GM12878 (cell line): Measurements from ENCODE around the gene SPHK2. TPM values are rescaled to one million over a fixed set of nuclear protein-coding genes. Genes with fewer than 3 reads are reported as not detected.

Experiments used
- ATAC-seq: fragments of 200-7000 bp; cut with Tn5 transposase; 3 replicates; pipeline ENCODE4 v1.9.1; 2020; ENCODE audit warnings: mild to moderate bottlenecking, moderate library complexity
- BruUV-seq: library from RNA; stranded (reverse); fragments of 400-500 nt; replicated peaks from 2 replicates; lab custom pipeline; 2021; lab: Mats Ljungman, UMichigan
- CTCF ChIA-PET: fragments of 300-600 bp; sonication (Branson Sonifier 250); formaldehyde crosslinking; extraction: SDS; loops from one replicate; lab custom pipeline; 2021; ENCODE audit warnings: inconsistent platforms; lab: Yijun Ruan, JAX
- POLR2A ChIA-PET: fragments of 350-600 bp; formaldehyde crosslinking; extraction: SDS; loops from one replicate; lab custom pipeline; 2021; ENCODE audit warnings: inconsistent platforms; lab: Charles Lee
- RAD21 ChIA-PET: fragments of 300-600 bp; sonication (Branson Sonifier 250); formaldehyde crosslinking; loops from one replicate; lab custom pipeline; 2023; ENCODE audit warnings: antibody characterized with exemption; ENCODE audit not compliant: unreplicated experiment; lab: Charles Lee
- SMC1A ChIA-PET: fragments of 300-600 bp; sonication (Branson Sonifier 250); formaldehyde crosslinking; loops from one replicate; lab custom pipeline; 2023; ENCODE audit not compliant: unreplicated experiment, uncharacterized antibody; lab: Charles Lee
- DNase-seq: peaks from one replicate; pipeline ENCODE4 v3.0.0-alpha.2; 2011; ENCODE audit warnings: low read depth, low spot score
- FAIRE-seq: peaks from 3 replicates; lab custom pipeline; 2011; peaks lifted over from hg19 to GRCh38; lab: Jason Lieb, UNC
- H2AFZ ChIP-seq: 2 replicates; pipeline ENCODE4 v1.6.0; 2011; ENCODE audit warnings: low read depth, low read length, control low read depth; ENCODE audit not compliant: control insufficient read depth
- H3K27ac ChIP-seq: 2 replicates; pipeline ENCODE4 v1.5.1; 2011; ENCODE audit warnings: control low read depth; ENCODE audit not compliant: control insufficient read depth, insufficient read depth
- H3K27me3 ChIP-seq, 2 experiments: replicated peaks in 1 of 2; 2 replicates each; pipeline versions ENCODE4 v1.6.0 to v1.6.1; 2011; ENCODE audit warnings: low read length in 1 of 2; ENCODE audit not compliant: control insufficient read depth in 2 of 2, insufficient read depth in 2 of 2
- H3K36me3 ChIP-seq, 2 experiments: 2 replicates each; pipeline ENCODE4 v1.5.1; 2011; ENCODE audit warnings: low read length in 1 of 2; ENCODE audit not compliant: control insufficient read depth in 2 of 2, insufficient read depth in 2 of 2
- H3K4me1 ChIP-seq: 2 replicates; pipeline ENCODE4 v1.6.1; 2011; ENCODE audit warnings: mild to moderate bottlenecking, low read length, moderate library complexity, mixed read lengths; ENCODE audit not compliant: control insufficient read depth, insufficient read depth
- H3K4me2 ChIP-seq: 2 replicates; pipeline ENCODE4 v1.6.0; 2011; ENCODE audit warnings: control low read depth; ENCODE audit not compliant: control insufficient read depth, insufficient read depth
- H3K4me3 ChIP-seq: fragments of 200-600 bp; sonication (generic); 2 replicates; pipeline ENCODE4 v1.5.1; 2016
- H3K79me2 ChIP-seq: 2 replicates; pipeline ENCODE4 v1.6.0; 2011; ENCODE audit warnings: low read length; ENCODE audit not compliant: control insufficient read depth, insufficient read depth
- H3K9ac ChIP-seq: 2 replicates; pipeline ENCODE4 v1.8.0; 2011; ENCODE audit warnings: low read length, control low read depth, mixed read lengths; ENCODE audit not compliant: control insufficient read depth, insufficient read depth
- H3K9me3 ChIP-seq: replicated peaks from 3 replicates; pipeline ENCODE4 v1.5.1; 2011; ENCODE audit warnings: mild to moderate bottlenecking, low read length; ENCODE audit not compliant: control insufficient read depth, insufficient read depth
- H4K20me1 ChIP-seq: 2 replicates; pipeline ENCODE4 v1.6.0; 2011; ENCODE audit not compliant: control insufficient read depth, insufficient read depth
- JUNB ChIP-seq: IDR thresholded peaks from 2 replicates; pipeline ENCODE4 v1.6.1; 2016; ENCODE audit warnings: antibody characterized with exemption, mild to moderate bottlenecking
- KAT2A ChIP-seq: conservative IDR thresholded peaks from 2 replicates; pipeline ENCODE4 v1.6.1; 2011; ENCODE audit warnings: low read depth, low read length; ENCODE audit not compliant: control insufficient read depth
- RAD21 ChIP-seq: IDR thresholded peaks from 2 replicates; pipeline ENCODE4 v1.6.1; 2011; ENCODE audit warnings: mild to moderate bottlenecking, low read depth, low read length, moderate library complexity; ENCODE audit not compliant: insufficient read depth
- RCOR1 ChIP-seq: conservative IDR thresholded peaks from 2 replicates; pipeline ENCODE4 v1.6.1; 2012; ENCODE audit warnings: low read depth, low read length, improper control_type of control experiment
- SIN3A ChIP-seq: IDR thresholded peaks from 2 replicates; pipeline ENCODE4 v1.6.1; 2012; ENCODE audit warnings: low read depth, low read length, improper control_type of control experiment
- SMAD1 ChIP-seq: fragments of 450-650 bp; IDR thresholded peaks from 2 replicates; pipeline ENCODE4 v1.6.1; 2018; ENCODE audit warnings: mild to moderate bottlenecking, low read depth; ENCODE audit not compliant: partially characterized antibody
- SMARCA5 ChIP-seq: fragments of 450-650 bp; IDR thresholded peaks from 2 replicates; pipeline ENCODE4 v1.6.1; 2017; ENCODE audit warnings: mild to moderate bottlenecking
- SP1 ChIP-seq: IDR thresholded peaks from one replicate; pipeline ENCODE4 v1.6.1; 2011; ENCODE audit warnings: low read depth, low read length
- SREBF1 ChIP-seq: IDR thresholded peaks from 2 replicates; pipeline ENCODE4 v1.6.1; 2012; ENCODE audit warnings: mild to moderate bottlenecking, low read length
- SUPT20H ChIP-seq: IDR thresholded peaks from 2 replicates; pipeline ENCODE4 v1.6.1; 2011; ENCODE audit warnings: low read depth, mild to moderate bottlenecking, low read length, moderate library complexity, borderline replicate concordance; ENCODE audit not compliant: control insufficient read depth
- TBL1XR1 ChIP-seq: IDR thresholded peaks from 2 replicates; pipeline ENCODE4 v1.6.1; 2012; ENCODE audit warnings: low read depth, low read length, improper control_type of control experiment
- WGBS: methylation state at CpG from one replicate; pipeline ENCODE4 v1.1.6; 2016; ENCODE audit warnings: low lambda C conversion rate; ENCODE audit not compliant: insufficient replicate concordance, insufficient coverage; ENCODE audit errors: missing lambda C conversion rate; 5-methylcytosine and 5-hydroxymethylcytosine counted together
- in situ Hi-C: fragments of 300-500 bp; cut with MboI; formaldehyde crosslinking; loops from 9 replicates; pipeline ENCODE4 v1.14.3; 2018; ENCODE audit warnings: mixed read lengths
- intact Hi-C: fragments of 100-400 bp; cut with micrococcal nuclease; formaldehyde crosslinking; loops from one replicate; pipeline ENCODE4 v1.14.2; 2022; ENCODE audit not compliant: unreplicated experiment
- polyA plus RNA-seq, 11 experiments: library from polyadenylated mRNA; depleted of rRNA in 4 of 11; unstranded in 6 of 11; stranded (reverse) in 5 of 11; fragments of >200 nt; fragmentation: Nextera tagmentation in 4 of 11; fragmentation: Illumina TruSeq in 1 of 11; extraction: Ambion mirVana in 4 of 11; extraction: Trizol in 1 of 11; gene quantifications; 1 replicate in 1 of 11; 2 replicates in 10 of 11; pipeline versions ENCODE4 v1.2.1 to v1.2.3, GENCODE V29; 2011 to 2016; ENCODE audit warnings: inconsistent platforms in 2 of 11, missing spikeins in 2 of 11, low read depth in 1 of 11
- total RNA-seq, 4 experiments: library from RNA; depleted of rRNA in 3 of 4; stranded (reverse); fragments of >200 nt in 3 of 4; fragmentation: Illumina TruSeq in 1 of 4; extraction: Trizol in 1 of 4; gene quantifications; 2 replicates each; pipeline versions ENCODE4 v1.2.1 to v1.2.3, GENCODE V29; 2013 to 2021
- TF ChIP-seq, protein P1 (sequence below): fragments of 450-650 bp; IDR thresholded peaks from 2 replicates; pipeline ENCODE4 v1.6.1; 2017; ENCODE audit warnings: mild to moderate bottlenecking, low read depth, inconsistent platforms; ENCODE audit not compliant: poor library complexity, severe bottlenecking
- TF ChIP-seq, protein P2 (sequence below): fragments of 450-650 bp; IDR thresholded peaks from 2 replicates; pipeline ENCODE4 v1.6.1; 2017; ENCODE audit warnings: borderline replicate concordance
- TF ChIP-seq, protein P3 (sequence below): fragments of 450-650 bp; IDR thresholded peaks from 2 replicates; pipeline ENCODE4 v1.6.1; 2016; ENCODE audit warnings: mild to moderate bottlenecking, moderate library complexity, borderline replicate concordance

The SPHK2 gene
- total and polyA plus RNA-seq, 10 of the 15 experiments (the other 5 are each of a cell fraction or from before 2014, with no cell fraction given) = 0.37 to 40.5 (median 11.2) TPM

DNA sequence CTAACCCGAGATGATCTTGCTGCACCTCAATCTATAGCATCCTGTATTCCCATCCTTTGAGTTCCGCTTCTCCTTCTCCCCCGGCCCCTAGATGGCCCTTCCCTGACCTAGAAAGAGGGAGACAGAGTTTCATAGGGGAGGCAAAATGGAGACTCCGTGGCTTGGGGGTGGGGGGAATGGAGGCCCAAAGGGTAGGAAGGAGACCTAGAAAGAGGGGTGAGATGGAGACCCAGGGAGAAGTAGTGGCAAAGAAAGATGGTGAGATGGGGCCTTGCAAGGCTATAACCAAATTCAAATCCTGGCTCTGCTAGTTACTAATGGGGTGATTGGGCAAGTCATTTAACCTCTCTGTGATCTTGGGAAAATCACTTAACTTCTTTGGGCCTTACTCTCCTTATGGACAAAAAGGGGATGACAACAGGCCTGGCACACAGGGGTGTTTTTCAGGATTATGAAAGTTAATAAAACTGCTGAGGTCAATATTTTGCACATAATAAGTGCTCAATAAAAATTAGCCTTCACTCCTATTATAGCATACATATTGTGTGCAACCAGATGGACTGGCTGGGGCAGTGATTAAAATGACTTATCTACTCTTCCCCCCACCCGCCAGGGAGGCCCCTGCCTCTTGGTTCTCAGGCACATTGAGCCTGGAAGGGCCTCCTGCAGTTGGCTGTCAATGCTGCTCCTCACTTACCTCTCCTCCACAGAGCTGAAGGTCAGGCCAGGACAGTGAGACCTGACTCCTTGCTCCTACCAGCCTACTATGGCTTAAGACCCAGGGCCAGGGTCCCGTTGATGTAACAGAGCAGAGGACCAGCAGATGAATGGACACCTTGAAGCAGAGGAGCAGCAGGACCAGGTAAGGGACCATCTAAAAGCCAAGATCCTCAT is 633 bp downstream of the SPHK2 start:
- in situ Hi-C loops (no loop called here), intact Hi-C loops (no loop called here)
- peak overlapping the region; percentile 99 for H3K4me3 ChIP-seq
- SMC1A ChIA-PET = interaction anchor here (0.7 to 2.7 kb wide), 3 partner anchors 14 to 112 kb away, joined by 3 to 15 read pairs (median 4); no protein-coding TSS in a partner anchor
- BruUV-seq = TSS peak; percentile 84
- H2AFZ ChIP-seq = peak overlapping the region; percentile 82
- H4K20me1 ChIP-seq = peaks cover 12% of the 10 kb centered on the region
- H3K4me2 ChIP-seq = peak overlapping the region; percentile 78
- H3K27ac ChIP-seq = peak overlapping the region; percentile 95
- peaks cover 62% of the 10 kb centered on the region for H3K79me2 ChIP-seq
- H3K9me3 ChIP-seq = no peaks in the 10 kb centered on the region
- H3K36me3 ChIP-seq = peaks cover 21 to 26% of the 10 kb centered on the region in 2 experiments
- RAD21 ChIA-PET = interaction anchor here (0.6 to 1.6 kb wide), 9 partner anchors 8 to 164 kb away, joined by 3 to 15 read pairs (median 5); no protein-coding TSS in a partner anchor
- FAIRE-seq (no peak), ATAC-seq (no peak), DNase-seq (no peak)
- POLR2A ChIA-PET = interaction anchor here (0.6 to 6.6 kb wide), 14 partner anchors 11 to 974 kb away, joined by 3 to 62 read pairs (median 4); partner anchors contain the start of genes CA11, EMP3, GYS1 and RUVBL2
- WGBS = 22% methylated on average over 6 of the region's 6 CpGs
- peak overlapping the region; percentile 99 for H3K9ac ChIP-seq
- no peaks in the 10 kb centered on the region for H3K27me3 ChIP-seq
- peaks cover 25% of the 10 kb centered on the region for H3K4me1 ChIP-seq
- CTCF ChIA-PET = interaction anchor here (0.6 to 1.3 kb wide), 6 partner anchors 13 to 352 kb away, joined by 3 to 6 read pairs (median 3); partner anchors contain the start of gene CA11
- no peak for TF ChIP-seq SUPT20H
- TF ChIP-seq TBL1XR1 = no peak
- TF ChIP-seq, protein P1, sequence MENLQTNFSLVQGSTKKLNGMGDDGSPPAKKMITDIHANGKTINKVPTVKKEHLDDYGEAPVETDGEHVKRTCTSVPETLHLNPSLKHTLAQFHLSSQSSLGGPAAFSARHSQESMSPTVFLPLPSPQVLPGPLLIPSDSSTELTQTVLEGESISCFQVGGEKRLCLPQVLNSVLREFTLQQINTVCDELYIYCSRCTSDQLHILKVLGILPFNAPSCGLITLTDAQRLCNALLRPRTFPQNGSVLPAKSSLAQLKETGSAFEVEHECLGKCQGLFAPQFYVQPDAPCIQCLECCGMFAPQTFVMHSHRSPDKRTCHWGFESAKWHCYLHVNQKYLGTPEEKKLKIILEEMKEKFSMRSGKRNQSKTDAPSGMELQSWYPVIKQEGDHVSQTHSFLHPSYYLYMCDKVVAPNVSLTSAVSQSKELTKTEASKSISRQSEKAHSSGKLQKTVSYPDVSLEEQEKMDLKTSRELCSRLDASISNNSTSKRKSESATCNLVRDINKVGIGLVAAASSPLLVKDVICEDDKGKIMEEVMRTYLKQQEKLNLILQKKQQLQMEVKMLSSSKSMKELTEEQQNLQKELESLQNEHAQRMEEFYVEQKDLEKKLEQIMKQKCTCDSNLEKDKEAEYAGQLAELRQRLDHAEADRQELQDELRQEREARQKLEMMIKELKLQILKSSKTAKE = no peak
- TF ChIP-seq JUNB = no peak
- TF ChIP-seq RAD21 = no peak
- TF ChIP-seq SP1 = no peak
- TF ChIP-seq, protein P2, sequence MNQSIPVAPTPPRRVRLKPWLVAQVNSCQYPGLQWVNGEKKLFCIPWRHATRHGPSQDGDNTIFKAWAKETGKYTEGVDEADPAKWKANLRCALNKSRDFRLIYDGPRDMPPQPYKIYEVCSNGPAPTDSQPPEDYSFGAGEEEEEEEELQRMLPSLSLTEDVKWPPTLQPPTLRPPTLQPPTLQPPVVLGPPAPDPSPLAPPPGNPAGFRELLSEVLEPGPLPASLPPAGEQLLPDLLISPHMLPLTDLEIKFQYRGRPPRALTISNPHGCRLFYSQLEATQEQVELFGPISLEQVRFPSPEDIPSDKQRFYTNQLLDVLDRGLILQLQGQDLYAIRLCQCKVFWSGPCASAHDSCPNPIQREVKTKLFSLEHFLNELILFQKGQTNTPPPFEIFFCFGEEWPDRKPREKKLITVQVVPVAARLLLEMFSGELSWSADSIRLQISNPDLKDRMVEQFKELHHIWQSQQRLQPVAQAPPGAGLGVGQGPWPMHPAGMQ = no peak
- TF ChIP-seq, protein P3, sequence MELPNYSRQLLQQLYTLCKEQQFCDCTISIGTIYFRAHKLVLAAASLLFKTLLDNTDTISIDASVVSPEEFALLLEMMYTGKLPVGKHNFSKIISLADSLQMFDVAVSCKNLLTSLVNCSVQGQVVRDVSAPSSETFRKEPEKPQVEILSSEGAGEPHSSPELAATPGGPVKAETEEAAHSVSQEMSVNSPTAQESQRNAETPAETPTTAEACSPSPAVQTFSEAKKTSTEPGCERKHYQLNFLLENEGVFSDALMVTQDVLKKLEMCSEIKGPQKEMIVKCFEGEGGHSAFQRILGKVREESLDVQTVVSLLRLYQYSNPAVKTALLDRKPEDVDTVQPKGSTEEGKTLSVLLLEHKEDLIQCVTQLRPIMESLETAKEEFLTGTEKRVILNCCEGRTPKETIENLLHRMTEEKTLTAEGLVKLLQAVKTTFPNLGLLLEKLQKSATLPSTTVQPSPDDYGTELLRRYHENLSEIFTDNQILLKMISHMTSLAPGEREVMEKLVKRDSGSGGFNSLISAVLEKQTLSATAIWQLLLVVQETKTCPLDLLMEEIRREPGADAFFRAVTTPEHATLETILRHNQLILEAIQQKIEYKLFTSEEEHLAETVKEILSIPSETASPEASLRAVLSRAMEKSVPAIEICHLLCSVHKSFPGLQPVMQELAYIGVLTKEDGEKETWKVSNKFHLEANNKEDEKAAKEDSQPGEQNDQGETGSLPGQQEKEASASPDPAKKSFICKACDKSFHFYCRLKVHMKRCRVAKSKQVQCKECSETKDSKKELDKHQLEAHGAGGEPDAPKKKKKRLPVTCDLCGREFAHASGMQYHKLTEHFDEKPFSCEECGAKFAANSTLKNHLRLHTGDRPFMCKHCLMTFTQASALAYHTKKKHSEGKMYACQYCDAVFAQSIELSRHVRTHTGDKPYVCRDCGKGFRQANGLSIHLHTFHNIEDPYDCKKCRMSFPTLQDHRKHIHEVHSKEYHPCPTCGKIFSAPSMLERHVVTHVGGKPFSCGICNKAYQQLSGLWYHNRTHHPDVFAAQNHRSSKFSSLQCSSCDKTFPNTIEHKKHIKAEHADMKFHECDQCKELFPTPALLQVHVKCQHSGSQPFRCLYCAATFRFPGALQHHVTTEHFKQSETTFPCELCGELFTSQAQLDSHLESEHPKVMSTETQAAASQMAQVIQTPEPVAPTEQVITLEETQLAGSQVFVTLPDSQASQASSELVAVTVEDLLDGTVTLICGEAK = no peak
- 0 out of 2 replicates have a peak, but pooled peaks have one; percentile 44 for TF ChIP-seq RCOR1
- TF ChIP-seq SIN3A = no peak
- no peak for TF ChIP-seq KAT2A
- no peak for TF ChIP-seq SREBF1
- TF ChIP-seq SMARCA5 = peak; percentile 95
- peak; percentile 7 for TF ChIP-seq SMAD1
